DMS79 treated with DMSO at 0.1 percent for 48 hours (cell line): Measurements from ENCODE around the gene DPP7.
"Not testable (repeated sequence)": the region's sequence is repeated elsewhere in the genome, so short reads cannot be mapped to it uniquely, and the experiment has no call there.

Experiments used
- DNase-seq: peaks from one replicate; lab custom pipeline; 2025; lab: John Stamatoyannopoulos, UW

Gene DPP7

DNA sequence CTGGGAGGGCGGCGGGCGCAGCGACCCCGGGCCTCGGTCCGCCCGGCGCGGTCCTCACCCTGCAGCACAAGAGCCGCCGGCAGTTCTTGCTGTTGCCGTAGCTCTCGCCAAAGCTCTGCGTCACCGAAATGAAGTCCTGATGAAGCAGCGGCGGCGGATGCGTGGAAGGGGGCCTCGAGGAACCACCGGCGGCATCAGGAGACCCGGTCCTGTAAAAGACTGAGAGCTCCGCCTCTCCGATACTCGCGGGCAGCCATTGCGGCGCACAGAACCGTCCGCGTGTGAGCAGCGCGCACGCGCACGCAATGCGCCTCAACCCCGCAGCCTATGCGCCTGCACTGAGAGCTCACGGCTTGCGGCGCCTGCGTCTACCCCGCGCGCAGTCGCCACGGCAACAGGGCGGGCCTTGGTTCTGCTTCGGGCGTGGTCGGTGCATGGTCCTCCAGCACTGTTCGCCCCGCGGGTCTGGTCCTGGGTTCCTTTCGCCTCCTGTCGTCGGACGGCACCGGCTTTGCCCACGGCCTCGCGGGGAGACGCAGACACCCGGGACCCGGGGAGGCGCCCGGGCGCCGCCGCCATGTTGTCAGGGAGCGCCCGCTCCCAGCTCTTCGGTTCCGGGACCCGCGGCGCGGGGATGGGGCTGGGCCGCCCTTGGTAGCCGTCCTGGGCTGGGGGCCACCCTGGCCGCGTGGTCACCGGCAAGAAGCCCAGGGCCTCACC, 15.1 kb upstream of the DPP7 start:
- DNase-seq = peak; percentile 88

DNA sequence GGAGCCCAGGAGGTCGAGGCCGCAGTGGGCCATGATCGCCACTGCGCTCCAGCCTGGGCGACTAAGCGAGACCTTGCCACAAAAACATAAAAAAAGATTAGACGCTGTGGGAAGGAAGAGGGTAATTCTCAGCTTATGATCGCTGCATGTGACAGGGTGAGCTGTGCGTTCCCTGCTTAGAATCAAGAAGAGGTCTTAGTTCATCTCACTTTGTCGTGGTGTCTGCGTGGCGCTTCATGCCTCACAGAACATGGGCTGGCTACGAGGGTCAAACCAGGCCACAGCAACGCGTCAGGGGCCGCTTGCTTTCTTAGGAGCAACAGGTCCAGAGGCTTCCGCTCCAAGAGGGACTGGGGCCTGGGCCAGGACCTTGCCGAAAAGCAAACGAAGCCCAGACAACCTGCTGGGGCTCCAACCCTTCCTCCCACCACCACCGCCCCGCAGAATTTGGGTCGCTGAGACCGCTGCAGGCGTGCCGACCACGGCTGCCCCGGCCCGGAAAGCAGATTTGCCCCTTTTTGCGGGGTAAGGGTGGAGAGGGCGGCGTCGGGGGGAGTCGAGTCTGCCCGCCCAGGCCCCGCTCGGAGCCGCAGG, 14.4 kb upstream of the DPP7 start:
- DNase-seq = no peak

DNA sequence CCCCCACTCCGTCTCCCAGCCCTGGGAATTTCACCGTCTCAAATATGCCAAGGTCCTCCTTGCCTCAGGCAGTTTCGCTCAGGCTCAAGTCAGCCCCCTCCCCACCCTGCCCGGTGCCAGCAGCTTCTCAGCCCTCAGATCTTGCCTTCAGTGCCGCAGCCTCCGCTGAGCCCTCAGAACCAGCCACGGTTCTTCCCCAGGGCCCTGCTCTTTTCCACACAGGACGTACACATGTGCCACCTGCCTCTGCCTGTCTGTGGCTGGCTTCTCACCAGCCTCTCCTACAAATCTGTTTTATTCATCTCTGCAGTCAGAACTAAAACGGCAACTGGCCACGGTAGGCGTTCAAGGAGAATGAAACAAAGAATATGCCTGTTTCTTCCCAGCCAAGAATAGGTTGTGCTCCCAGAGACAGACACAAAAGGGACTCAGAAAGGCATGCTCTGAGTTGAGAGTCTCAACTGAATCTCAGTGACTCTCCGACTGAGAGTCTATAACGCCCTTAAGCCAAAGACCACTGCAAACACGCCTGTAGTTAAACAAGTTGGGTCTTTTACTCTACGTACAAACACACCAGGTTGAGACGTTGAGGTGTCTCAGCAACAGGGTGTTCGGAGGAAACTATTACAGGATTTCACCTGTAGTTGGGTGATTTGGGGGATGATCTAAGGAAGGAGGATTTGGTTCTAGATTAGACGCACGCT, 13.8 kb upstream of the DPP7 start:
- DNase-seq = no peak

DNA sequence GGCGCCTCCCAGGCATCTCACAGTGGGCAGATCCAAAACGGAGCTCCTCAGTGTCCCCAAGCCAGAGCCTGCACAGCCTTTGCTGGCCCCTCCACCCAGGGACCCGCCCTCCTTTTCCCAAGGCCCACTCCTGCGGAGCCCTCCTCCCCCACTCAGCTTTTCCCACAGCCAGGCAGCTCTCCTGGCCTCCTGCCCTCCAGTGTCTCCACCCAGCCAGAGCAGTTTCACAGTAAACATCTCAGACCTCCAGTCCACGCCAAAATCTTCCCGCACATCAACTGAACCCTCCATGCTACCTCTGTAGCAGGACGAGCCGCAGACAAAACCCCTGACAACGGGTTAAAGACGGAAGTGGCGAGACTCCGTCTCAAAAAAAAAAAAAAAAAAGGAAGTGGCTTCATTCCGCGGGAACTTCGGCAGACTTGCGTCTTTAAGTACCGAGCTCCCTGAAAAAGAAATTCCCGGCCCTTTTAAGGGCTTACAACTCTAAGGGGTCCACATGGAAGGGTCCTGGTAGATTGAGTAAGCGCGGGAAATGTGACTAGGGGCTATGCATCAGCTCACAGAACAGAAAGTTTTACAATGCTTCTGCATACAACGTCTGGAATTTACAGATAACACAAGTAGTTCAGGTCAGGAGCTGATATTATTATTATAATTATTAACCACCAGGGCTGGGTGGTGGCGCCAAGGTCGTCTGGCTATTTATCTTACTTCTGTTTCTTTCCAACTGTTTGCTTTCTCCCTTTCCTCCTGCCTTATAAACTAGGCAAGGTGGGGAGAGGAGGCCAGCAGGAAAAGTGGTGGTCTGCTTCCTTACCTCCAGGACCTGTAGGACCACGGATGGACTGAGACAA, 13.0 kb upstream of the DPP7 start:
- DNase-seq = peak; percentile 55

DNA sequence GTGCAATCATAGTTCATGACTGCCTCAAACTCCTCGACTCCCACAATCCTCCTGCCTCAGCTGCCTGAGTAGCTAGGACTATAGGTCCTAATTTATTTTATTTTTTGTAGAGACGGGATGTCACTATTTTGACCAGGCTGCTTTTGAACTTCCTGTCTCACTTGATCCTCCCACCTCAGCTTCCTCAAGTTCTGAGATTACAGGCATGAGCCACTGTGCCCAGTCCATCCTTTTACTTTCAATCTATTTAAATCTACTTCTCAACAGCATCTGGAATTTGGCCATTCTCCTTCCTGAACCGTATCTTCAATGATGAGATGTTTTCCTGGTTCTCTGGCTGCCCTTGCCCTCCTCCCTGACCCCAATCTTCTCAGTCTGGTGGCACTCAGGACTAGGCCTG, 12.3 kb upstream of the DPP7 start:
- no peak for DNase-seq

DNA sequence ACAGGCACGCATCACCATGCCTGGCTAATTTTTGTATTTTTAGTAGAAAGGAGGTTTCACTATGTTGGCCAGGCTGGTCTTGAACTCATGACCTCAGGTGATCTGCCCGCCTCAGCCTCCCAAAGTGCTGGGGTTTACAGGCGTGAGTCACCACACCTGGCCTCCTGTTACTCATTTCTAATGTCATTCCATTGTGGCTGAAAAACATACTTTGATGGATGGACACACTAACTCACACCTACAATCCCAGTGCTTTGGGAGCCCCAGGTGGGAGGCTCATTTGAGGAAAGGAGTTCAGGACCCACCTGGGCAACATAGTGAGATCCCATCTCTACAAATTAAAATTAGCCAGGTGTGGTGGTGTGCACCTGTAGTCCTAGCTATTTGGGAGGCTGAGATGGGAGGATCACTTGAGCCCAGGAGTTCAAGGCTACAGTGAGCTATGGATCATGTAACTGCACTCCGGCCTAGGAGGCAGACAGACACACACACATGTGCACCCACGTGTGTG, 9.5 kb upstream of the DPP7 start:
- DNase-seq = not testable (repeated sequence)

DNA sequence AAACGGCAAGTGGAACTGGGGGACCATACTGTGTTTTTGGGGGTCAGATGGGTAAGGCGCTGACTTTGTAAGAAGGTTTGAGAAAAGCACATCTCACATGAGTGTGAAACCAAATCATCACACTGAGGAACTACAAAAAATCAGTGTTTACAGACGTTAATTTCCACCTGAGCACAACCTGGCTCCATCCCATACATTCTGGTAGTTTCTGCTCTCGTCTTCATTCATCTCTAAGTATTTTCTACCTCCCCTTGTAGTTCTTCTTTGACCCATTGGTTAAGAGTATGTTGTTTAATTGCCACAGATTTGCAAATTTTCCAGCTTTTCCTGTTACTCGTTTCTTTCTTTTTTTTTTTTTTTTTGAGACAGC, 8.9 kb upstream of the DPP7 start:
- DNase-seq = no peak

DNA sequence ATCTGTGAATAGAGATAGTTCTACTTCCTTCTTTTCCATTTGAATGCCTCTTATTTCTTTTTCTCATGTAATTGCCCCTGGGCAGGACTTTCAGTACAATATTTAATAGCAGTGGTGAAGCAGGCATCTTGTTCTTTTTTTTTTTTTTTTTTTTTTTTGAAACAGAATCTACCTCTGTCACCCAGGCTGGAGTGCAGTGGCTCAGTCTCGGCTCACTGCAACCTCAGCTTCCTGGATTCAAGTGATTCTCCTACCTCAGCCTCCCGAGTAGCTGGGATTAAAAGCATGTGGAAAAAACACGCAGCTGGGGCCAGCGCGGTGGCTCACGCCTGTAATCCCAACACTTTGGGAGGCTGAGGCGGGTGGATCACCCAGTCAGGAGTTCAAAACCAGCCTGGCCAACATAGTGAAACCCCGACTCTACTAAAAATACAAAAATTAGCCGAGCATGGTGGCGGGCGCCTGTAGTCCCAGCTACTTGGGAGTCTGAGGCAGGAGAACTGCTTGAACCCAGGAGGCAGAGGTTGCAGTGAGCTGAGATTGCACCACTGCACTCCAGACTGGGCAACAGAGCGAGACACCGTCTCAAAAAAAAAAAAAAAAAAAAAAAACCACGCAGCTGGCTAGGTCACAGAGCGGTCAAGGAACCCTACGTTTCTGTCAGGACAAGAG, 8.4 kb upstream of the DPP7 start:
- not testable (repeated sequence) for DNase-seq

DNA sequence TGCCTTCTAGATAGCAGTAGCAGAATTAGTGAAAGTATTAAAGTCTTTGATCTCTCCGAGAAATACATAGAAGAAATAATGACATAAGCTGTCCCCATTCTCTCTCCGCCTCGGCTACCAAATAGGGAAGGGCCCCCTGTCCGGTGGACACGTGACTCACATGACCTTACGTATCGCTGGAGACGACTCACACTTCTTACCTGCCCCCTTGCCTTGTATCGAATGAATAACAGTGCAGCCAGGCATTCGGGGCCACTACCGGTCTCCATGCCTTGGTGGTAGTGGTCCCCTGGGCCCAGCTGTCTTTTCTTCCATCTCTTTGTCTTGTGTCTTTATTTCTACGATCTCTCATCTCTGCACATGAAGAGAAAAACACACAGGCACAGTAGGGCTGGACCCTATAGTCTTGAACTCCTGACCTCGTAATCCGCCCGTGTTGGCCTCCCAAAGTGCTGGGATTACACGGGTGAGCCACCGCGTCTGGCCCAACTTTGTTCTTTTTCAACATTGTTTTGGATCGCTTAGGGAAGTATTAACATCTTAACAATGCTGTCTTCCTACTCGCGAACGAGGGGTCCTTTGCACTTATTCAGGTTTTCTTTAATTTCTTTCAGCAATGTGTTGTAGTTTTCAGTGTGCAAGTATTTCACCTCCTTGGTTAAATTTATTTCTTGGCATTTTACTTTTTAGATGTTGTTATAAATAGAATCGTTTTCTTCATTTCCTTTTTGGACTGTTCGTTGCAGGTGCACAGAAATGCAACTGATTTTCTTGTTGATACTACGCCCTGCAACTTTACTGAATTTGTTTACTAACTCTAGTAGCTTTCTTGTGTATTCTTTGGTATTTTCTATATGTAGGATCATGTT, 7.6 kb upstream of the DPP7 start:
- not testable (repeated sequence) for DNase-seq

DNA sequence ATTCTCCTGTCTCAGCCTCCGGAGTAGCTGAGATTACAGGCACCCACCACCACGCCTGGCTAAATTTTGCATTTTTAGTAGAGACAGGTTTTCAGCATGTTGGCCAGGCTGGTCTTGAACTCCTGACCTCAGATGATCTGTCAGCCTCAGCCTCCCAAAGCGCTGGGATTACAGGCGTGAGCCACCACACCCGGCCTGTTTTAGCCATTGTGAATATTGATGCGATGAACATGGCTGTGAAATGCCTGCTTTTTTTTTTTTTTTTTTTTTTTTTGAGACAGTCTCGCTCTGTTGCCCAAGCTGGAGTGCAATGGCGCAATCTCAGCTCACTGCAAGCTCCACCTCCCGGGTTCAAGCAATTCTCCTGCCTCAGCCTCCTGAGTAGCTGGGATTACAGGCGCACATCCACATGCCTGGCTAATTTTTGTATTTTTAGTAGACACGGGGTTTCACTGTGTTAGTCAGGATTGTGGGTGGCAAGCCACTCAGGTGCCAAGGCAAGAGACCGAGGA, 3.6 kb upstream of the DPP7 start:
- DNase-seq = not testable (repeated sequence)

DNA sequence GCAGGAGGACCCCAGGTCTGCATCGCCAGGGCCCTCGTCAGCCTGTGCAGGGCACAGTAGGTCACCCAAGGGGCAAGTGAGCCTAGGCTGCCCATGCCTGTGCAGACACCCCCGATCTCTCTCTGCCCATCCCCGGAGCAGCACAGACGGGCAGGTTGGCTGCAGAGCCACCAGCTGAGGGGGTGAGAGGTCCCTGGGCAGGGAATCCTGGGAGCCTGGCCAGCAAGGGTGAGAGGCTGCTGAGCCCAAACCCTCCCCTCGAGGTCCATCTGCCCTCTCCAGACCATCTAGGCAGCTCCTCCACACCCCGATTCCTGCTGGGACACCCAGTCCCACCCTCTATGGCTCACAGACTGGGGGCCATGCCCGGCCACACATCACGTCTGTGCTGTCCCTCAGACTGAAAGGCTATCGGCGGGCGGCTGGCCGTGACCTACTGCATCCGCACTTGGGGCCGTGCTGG, 2.8 kb upstream of the DPP7 start:
- no peak for DNase-seq

DNA sequence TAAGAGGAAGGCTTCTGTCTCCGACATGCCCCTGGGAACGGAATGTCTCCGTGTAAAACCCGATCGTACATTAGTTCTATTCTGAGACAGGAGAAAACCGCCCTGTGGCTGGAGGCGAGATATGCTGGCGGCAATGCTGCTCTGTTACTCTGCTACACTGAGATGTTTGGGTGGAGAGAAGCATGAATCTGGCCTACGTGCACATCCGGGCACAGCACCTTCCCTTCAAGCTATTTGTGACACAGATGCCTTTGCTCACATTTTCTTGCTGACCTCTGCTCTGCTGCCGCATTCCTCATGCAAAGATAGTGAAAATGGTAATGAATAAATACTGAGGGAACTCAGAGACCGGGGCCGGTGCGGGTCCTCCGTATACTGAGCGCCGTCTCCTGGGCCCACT, 2.2 kb upstream of the DPP7 start:
- no peak for DNase-seq

DNA sequence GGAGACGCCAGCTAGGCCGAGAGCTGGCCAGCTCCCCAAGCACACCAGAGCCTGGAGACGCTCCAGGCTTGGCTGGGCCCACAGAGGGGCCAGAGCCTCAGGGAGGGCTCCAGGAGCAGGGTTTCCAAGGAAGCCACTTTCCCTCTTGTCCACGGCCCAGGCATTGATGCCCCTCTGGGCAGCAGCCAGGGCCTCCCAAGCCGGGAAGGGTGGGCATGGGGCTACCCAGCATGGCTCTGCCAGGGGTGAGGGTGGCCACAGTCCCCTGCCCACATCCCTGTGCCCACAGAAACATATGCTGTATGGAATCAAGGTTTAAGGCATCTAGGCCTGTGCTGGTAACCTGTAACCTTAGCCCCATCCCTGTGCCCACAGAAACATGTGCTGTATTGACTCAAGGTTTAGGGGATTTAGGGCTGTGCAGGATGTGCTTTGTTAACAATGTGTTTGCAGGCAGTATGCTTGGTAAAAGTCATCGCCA, 1.5 kb upstream of the DPP7 start:
- no peak for DNase-seq

DNA sequence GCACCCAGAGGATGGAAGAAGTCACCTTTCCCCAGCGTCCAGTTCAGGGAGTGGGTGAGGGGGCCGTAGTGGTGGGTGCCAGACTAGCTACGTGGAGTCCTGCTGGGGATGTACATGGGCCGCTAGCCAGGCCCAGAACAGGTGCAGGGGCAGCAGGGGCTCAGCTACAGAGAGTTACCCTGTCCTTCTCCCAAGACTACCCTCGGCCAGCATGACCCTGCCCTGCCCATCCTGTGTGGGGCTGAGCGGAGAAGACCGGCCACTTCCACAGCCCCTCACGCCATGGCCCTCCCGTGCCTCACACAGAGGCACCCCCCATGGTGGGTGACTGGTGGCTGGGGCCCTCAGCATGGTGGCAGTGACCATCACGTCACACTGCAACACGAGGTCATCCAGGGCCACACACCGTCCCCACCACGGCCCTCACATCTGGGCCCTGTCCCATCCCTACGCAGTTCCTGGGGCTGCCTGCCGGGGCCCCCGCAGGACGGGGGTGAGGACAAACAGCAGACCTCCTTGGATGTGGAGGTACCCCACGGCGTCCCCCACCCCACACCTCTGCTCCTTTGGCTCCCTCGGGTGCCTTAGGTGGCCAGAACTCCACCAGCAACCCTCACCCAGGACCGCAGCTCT, 977 bp upstream of the DPP7 start:
- no peak for DNase-seq

DNA sequence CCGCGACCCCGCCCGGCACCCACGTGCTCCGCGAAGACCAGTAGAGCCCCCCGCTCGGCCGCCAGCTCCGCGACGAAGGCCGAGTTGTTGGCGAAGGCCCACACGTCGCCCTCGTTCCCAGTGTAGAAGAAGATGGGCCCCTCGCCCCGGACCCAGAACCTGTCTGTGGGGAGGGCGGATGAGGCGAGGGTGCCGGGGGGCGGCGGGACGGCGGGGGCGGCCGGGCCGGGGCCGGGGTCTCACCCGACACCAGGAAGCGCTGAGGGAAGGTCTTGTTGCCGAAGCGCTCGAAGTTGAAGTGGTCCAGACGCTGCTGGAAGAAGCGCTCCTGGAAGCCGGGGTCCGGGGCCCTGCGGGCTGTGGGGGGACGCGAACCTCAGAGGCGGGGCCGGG, 317 bp downstream of the DPP7 start:
- no peak for DNase-seq

DNA sequence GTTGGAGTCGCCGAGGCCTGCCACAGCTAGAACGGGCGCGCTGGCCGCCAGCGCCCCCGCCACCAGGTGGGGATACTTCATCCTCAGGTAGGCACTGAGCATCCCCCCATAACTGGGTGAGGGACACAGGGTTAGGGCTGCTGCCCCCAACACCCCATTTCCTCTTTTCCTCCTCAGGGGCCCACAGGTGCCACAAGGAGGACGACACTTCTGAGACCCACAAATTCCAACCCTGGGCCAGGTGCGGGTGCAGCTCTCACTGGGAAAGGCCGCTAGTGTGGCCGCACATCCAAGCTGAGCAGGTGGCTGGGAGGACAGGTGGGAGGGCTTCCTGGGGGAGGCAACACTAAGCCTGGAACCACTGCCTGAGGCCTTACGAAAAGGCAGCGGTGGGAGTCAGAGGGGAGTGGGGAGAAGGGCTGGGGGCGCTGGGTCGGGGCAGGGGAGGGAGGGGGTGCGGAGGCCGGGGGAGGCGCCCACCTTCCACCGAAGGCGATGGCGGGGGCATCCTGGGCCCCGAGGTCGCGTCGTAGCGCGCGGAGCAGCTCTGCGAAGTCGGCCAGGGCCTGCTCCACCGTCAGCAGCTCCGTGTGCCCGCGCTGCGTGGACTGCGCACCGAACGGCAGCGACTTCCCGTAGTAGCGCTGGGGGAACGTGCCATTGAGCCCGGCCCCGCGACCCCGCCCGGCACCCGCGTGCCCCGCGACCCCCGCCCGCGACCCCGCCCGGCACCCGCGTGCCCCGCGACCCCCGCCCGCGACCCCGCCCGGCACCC, 961 bp downstream of the DPP7 start:
- no peak for DNase-seq

DNA sequence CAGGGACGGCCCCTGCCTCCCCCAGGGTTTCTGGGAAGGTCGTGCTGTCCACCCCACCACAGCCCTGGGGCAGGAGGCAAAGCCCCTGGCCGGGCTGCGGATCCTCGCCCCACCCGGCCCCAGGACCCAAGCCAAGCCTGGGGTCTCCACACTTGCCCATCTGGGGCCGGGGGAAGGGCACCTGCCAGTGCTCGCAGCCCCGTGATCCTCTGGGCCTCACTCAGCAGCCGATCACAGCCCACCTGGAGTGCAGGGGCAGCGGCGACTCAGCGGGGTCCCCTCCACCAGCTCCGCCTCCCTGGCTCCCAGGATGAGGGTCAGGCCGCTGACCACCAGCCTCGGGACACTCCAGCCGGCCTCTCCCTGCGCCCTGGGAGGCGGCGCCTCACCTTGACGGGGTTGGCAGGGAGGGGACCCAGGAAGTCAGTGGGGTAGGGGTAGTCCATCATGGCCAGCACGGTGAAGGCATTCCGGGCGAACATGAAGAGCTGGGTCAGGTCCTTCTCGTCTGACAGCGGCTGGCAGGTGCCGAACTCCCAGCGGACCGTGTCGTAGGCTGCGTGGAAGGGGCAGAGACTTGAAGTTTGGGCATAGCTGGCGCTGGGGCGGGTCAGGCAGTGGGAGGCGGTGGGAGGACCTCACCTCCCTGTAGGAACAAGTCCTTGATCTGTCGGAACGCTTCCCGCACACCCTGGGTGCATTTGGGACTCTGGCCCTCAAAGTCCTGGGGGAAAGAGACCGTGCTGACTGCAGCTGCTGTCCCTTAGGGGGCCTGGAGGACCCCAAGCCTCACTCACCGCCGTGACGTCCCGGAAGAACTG, 1.8 kb downstream of the DPP7 start:
- no peak for DNase-seq
